ENCODE results near the gene C6orf52. TPM values are rescaled to one million over a fixed set of nuclear protein-coding genes. Genes with fewer than 3 reads are reported as not detected.

C6orf52 gene
- total RNA-seq, 2 experiments from 2014 or later = not detected

GRCh38 chr6:10720265-10720959 lies 26.0 kb upstream of the C6orf52 start:
- H3K9me3 ChIP-seq (ENCODE audit: control insufficient read depth in 1 of 2, insufficient read depth in 1 of 2, low read length in 2 of 2) = no peaks in the 10 kb centered on the region
- ChIA-PET CTCF (interaction anchor here (1.0 to 1.2 kb wide), 2 partner anchors 26 to 39 kb away, joined by 3 read pairs; partner anchors contain the start of genes C6orf52 and PAK1IP1), POLR2A (interaction anchor here (0.6 to 6.2 kb wide), 11 partner anchors 7 to 192 kb away, joined by 3 to 82 read pairs (median 3); partner anchors contain the start of genes C6orf52, PAK1IP1 and TMEM14B)
- peak; percentile 64 for ATAC-seq (ENCODE audit: poor library complexity)
- H3K4me3 ChIP-seq (ENCODE audit: low read length) = peak overlapping the region; percentile 69
- Mint-ChIP-seq H3K4me3 (peak overlapping the region; percentile 95), H3K4me1 (ENCODE audit: low read depth) (peaks cover 62% of the 10 kb centered on the region), H3K27ac (peak overlapping the region; percentile 92), H3K27me3 (no peaks in the 10 kb centered on the region), H3K36me3 (ENCODE audit: low read depth) (peaks cover 15% of the 10 kb centered on the region), H3K9me3 (peaks cover 8% of the 10 kb centered on the region)
- no peaks in the 10 kb centered on the region for H3K36me3 ChIP-seq (ENCODE audit: insufficient read depth, low read length)
- peak; percentile 39 to 75 (median 58) for DNase-seq
- no peaks in the 10 kb centered on the region for H3K27me3 ChIP-seq (ENCODE audit: control insufficient read depth in 1 of 2, insufficient read depth in 2 of 2, low read length in 2 of 2)
- peaks cover 40% of the 10 kb centered on the region for H3K4me1 ChIP-seq (ENCODE audit: insufficient read depth, low read length)
- H3K27ac ChIP-seq (ENCODE audit: low read depth in 1 of 2, low read length in 2 of 2) = peak overlapping the region; percentile 56 to 66
- TF ChIP-seq CTCF (IDR thresholded peaks at IDR 0.05) = no peak
- intact Hi-C loops (cut with DNase I, micrococcal nuclease) = loop anchor here (1.0 to 2.0 kb wide), 2 partner anchors 26 to 27 kb away; partner anchors contain the start of genes C6orf52 (in 2 of the 2), PAK1IP1 (in 2 of the 2) and TMEM14B (in 1 of the 2)

DNA sequence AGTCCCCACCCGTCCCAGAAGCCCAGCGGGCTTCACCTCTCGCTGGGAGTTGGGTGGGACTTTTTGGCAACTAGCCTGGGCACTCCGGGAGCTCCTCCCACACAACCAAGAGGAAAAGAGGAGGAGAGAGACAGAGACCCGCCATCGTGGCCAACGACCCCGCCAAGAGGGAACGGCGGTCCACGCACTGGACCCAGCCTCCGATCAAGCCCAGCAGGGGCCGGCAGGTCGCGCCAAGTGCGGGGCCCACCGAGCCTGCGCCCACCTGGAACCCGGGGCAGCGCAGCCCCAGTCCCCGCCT lies 25.5 kb upstream of the C6orf52 start:
- peak overlapping the region; percentile 94 for H3K4me3 Mint-ChIP-seq
- ChIA-PET CTCF (interaction anchor here (1.1 kb wide), 1 partner anchor 27 kb away, joined by 3 read pairs; no protein-coding TSS in a partner anchor), POLR2A (interaction anchor here (0.6 to 6.2 kb wide), 10 partner anchors 8 to 191 kb away, joined by 3 to 82 read pairs (median 3); partner anchors contain the start of genes C6orf52, PAK1IP1 and TMEM14B)
- Histone ChIP-seq H3K4me3 (ENCODE audit: low read length) (peak overlapping the region; percentile 69), H3K27me3 (ENCODE audit: control insufficient read depth in 1 of 2, insufficient read depth in 2 of 2, low read length in 2 of 2) (no peaks in the 10 kb centered on the region), H3K9me3 (ENCODE audit: control insufficient read depth in 1 of 2, insufficient read depth in 1 of 2, low read length in 2 of 2) (no peaks in the 10 kb centered on the region), H3K27ac (ENCODE audit: low read depth in 1 of 2, low read length in 2 of 2) (peak overlapping the region; percentile 33 to 66), H3K4me1 (ENCODE audit: insufficient read depth, low read length) (peaks cover 36% of the 10 kb centered on the region), H3K36me3 (ENCODE audit: insufficient read depth, low read length) (no peaks in the 10 kb centered on the region)
- DNase-seq (peak in 1 of 14 experiments; percentile 16), ATAC-seq (ENCODE audit: poor library complexity) (no peak)
- H3K36me3 Mint-ChIP-seq (ENCODE audit: low read depth) = peaks cover 15% of the 10 kb centered on the region
- TF ChIP-seq CTCF (IDR thresholded peaks at IDR 0.05) = no peak
- intact Hi-C loops (cut with DNase I, micrococcal nuclease) = loop anchor here (1.0 to 2.0 kb wide), 3 partner anchors 15 to 27 kb away; partner anchors contain the start of genes C6orf52 (in 2 of the 2), PAK1IP1 (in 2 of the 2) and TMEM14B (in 1 of the 2)
- H3K9me3 Mint-ChIP-seq = peaks cover 8% of the 10 kb centered on the region
- H3K4me1 Mint-ChIP-seq (ENCODE audit: low read depth) = peaks cover 57% of the 10 kb centered on the region
- H3K27ac Mint-ChIP-seq = peak overlapping the region; percentile 92
- no peaks in the 10 kb centered on the region for H3K27me3 Mint-ChIP-seq

DNA sequence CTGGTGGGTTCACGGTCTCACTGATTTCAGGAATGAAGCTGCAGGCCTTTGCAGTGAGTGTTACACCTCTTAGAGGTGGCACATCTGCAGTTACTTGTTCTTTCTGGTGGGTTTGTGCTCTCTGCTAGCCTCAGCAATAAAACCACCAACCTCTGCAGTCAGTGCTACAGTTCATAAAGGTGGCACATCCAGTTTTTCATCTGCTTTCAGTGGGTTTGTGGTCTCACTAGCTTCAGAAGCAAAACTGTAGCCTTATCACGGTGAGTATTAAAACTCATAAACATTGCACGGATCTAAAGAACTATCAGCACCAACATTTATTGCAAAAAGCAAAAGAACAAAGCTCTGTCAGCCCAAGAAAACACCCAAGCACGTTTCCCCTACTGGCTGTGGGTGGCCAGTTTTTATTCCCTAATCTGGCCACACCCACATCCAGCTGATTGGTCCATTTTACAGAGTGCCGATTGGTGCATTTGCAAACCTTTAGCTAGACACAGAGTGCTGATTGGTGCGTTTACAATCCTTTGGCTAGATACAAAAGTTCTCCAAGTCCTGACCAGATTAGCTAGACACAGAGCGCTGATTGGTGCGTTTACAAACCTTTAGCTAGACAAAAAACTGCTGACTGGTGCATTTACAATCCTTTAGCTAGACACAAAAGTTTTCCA lies 25.0 kb upstream of the C6orf52 start:
- H3K36me3 ChIP-seq (ENCODE audit: insufficient read depth, low read length) = no peaks in the 10 kb centered on the region
- H3K27me3 Mint-ChIP-seq = no peaks in the 10 kb centered on the region
- H3K9me3 Mint-ChIP-seq = peaks cover 8% of the 10 kb centered on the region
- CTCF ChIA-PET = interaction anchor here (0.6 to 1.1 kb wide), 2 partner anchors 28 to 58 kb away, joined by 3 read pairs; no protein-coding TSS in a partner anchor
- peak overlapping the region; percentile 92 for H3K27ac Mint-ChIP-seq
- peaks cover 31% of the 10 kb centered on the region for H3K4me1 ChIP-seq (ENCODE audit: insufficient read depth, low read length)
- H3K4me1 Mint-ChIP-seq (ENCODE audit: low read depth) = peaks cover 52% of the 10 kb centered on the region
- peaks cover 15% of the 10 kb centered on the region for H3K36me3 Mint-ChIP-seq (ENCODE audit: low read depth)
- POLR2A ChIA-PET = interaction anchor here (0.6 to 6.2 kb wide), 9 partner anchors 8 to 191 kb away, joined by 3 to 82 read pairs (median 3); partner anchors contain the start of genes C6orf52, PAK1IP1 and TMEM14B
- peak overlapping the region; percentile 69 for H3K4me3 ChIP-seq (ENCODE audit: low read length)
- DNase-seq (peak in 7 of 14 experiments; percentile 9 to 60 (median 56)), ATAC-seq (ENCODE audit: poor library complexity) (peak; percentile 47)
- intact Hi-C loops (cut with DNase I, micrococcal nuclease) = loop anchor here in 1 of 2 experiments (2.0 kb wide), 1 partner anchor 15 kb away; no protein-coding TSS in a partner anchor
- no peaks in the 10 kb centered on the region for H3K9me3 ChIP-seq (ENCODE audit: control insufficient read depth in 1 of 2, insufficient read depth in 1 of 2, low read length in 2 of 2)
- no peak overlapping the region for H3K27ac ChIP-seq (ENCODE audit: low read depth in 1 of 2, low read length in 2 of 2)
- no peak for TF ChIP-seq CTCF (IDR thresholded peaks at IDR 0.05)
- H3K27me3 ChIP-seq (ENCODE audit: control insufficient read depth in 1 of 2, insufficient read depth in 2 of 2, low read length in 2 of 2) = no peaks in the 10 kb centered on the region
- H3K4me3 Mint-ChIP-seq = peak overlapping the region; percentile 94
